Neural crest cell (in vitro differentiated cells): ENCODE data around the gene KCNA5. TPM values are rescaled to one million over a fixed set of nuclear protein-coding genes. Genes with fewer than 3 reads are reported as not detected.

Experiments used
- DNase-seq: peaks from one replicate; pipeline ENCODE4 v3.0.0; 2021; ENCODE audit warnings: low read depth, mixed read lengths, low spot score
- H3K27ac Mint-ChIP-seq: one replicate; pipeline ENCODE4 v1.8.0; 2021; ENCODE audit warnings: mild to moderate bottlenecking, mixed read lengths; ENCODE audit not compliant: unreplicated experiment
- H3K27me3 Mint-ChIP-seq: 2 replicates; pipeline ENCODE4 v1.8.0; 2021; ENCODE audit warnings: low read depth, mild to moderate bottlenecking, mixed read lengths
- H3K36me3 Mint-ChIP-seq: 2 replicates; pipeline ENCODE4 v1.8.0; 2021; ENCODE audit warnings: low read depth, mild to moderate bottlenecking, mixed read lengths
- H3K4me1 Mint-ChIP-seq: 2 replicates; pipeline ENCODE4 v1.8.0; 2021; ENCODE audit warnings: mixed read lengths
- H3K4me3 Mint-ChIP-seq: one replicate; pipeline ENCODE4 v1.8.0; 2021; ENCODE audit warnings: mild to moderate bottlenecking, mixed read lengths
- H3K9me3 Mint-ChIP-seq: 2 replicates; pipeline ENCODE4 v1.8.0; 2021; ENCODE audit warnings: mixed read lengths
- CTCF ChIP-seq: fragments of 200-600 bp; sonication (generic); conservative IDR thresholded peaks from 2 replicates; pipeline ENCODE4 v1.5.0; 2021; ENCODE audit warnings: antibody characterized with exemption, mild to moderate bottlenecking
- total RNA-seq: library from RNA; stranded (reverse); gene quantifications from 2 replicates; pipeline ENCODE4 v1.2.1, GENCODE V29; 2021

Gene KCNA5
- total RNA-seq, 1 donor from 2014 or later: not detected

GRCh38 chr12:5059358-5059757 is 15.7 kb downstream of the KCNA5 start:
- no peak for DNase-seq
- H3K36me3 Mint-ChIP-seq: no peaks in the 10 kb centered on the region
- no peak for TF ChIP-seq CTCF

GRCh38 chr12:5060958-5061357 is 17.3 kb downstream of the KCNA5 start:
- DNase-seq: no peak
- H3K27ac Mint-ChIP-seq: no peak overlapping the region
- H3K36me3 Mint-ChIP-seq: no peaks in the 10 kb centered on the region
- no peaks in the 10 kb centered on the region for H3K9me3 Mint-ChIP-seq
- peaks cover 22% of the 10 kb centered on the region for H3K27me3 Mint-ChIP-seq
- no peaks in the 10 kb centered on the region for H3K4me1 Mint-ChIP-seq
- H3K4me3 Mint-ChIP-seq: no peak overlapping the region
- TF ChIP-seq CTCF: no peak

More at GRCh38 chr12:5059358-5059757, 15.7 kb downstream of the KCNA5 start:
- no peaks in the 10 kb centered on the region for H3K9me3 Mint-ChIP-seq
- H3K4me3 Mint-ChIP-seq: no peak overlapping the region
- H3K27me3 Mint-ChIP-seq: peaks cover 18% of the 10 kb centered on the region
- H3K4me1 Mint-ChIP-seq: no peaks in the 10 kb centered on the region
- no peak overlapping the region for H3K27ac Mint-ChIP-seq

- peaks cover 22% of the 10 kb centered on the region for H3K27me3 Mint-ChIP-seq
- H3K4me3 Mint-ChIP-seq: no peak overlapping the region
- no peaks in the 10 kb centered on the region for H3K9me3 Mint-ChIP-seq
Observed at GRCh38 chr12:5063149-5063548, 19.5 kb downstream of the KCNA5 start.

GRCh38 chr12:5064913-5065490 is 21.3 kb downstream of the KCNA5 start:
- H3K9me3 Mint-ChIP-seq: no peaks in the 10 kb centered on the region
- DNase-seq: no peak
- no peak for TF ChIP-seq CTCF
- H3K36me3 Mint-ChIP-seq: no peaks in the 10 kb centered on the region
- H3K4me3 Mint-ChIP-seq: no peak overlapping the region
- peaks cover 19% of the 10 kb centered on the region for H3K27me3 Mint-ChIP-seq
- H3K27ac Mint-ChIP-seq: no peak overlapping the region
- H3K4me1 Mint-ChIP-seq: no peaks in the 10 kb centered on the region

More at GRCh38 chr12:5063149-5063548, 19.5 kb downstream of the KCNA5 start:
- TF ChIP-seq CTCF: no peak
- H3K27ac Mint-ChIP-seq: no peak overlapping the region
- DNase-seq: no peak
- H3K36me3 Mint-ChIP-seq: no peaks in the 10 kb centered on the region
- no peaks in the 10 kb centered on the region for H3K4me1 Mint-ChIP-seq

- H3K27ac Mint-ChIP-seq: no peak overlapping the region
- H3K36me3 Mint-ChIP-seq: no peaks in the 10 kb centered on the region
- no peak for DNase-seq
- H3K4me1 Mint-ChIP-seq: no peaks in the 10 kb centered on the region
- peaks cover 15% of the 10 kb centered on the region for H3K27me3 Mint-ChIP-seq
- TF ChIP-seq CTCF: no peak
- H3K4me3 Mint-ChIP-seq: no peak overlapping the region
- H3K9me3 Mint-ChIP-seq: no peaks in the 10 kb centered on the region
Observed at GRCh38 chr12:5066251-5066650, 22.6 kb downstream of the KCNA5 start.
